ENCODE data around the gene EIF4A3. TPM values are rescaled to one million over a fixed set of nuclear protein-coding genes. Genes with fewer than 3 reads are reported as not detected.

EIF4A3 gene
- total and polyA plus RNA-seq, 9 of the 15 experiments (the other 6 are each of a cell fraction or from before 2014, with no cell fraction given), result 62.7 to 171 (median 127) TPM

DNA sequence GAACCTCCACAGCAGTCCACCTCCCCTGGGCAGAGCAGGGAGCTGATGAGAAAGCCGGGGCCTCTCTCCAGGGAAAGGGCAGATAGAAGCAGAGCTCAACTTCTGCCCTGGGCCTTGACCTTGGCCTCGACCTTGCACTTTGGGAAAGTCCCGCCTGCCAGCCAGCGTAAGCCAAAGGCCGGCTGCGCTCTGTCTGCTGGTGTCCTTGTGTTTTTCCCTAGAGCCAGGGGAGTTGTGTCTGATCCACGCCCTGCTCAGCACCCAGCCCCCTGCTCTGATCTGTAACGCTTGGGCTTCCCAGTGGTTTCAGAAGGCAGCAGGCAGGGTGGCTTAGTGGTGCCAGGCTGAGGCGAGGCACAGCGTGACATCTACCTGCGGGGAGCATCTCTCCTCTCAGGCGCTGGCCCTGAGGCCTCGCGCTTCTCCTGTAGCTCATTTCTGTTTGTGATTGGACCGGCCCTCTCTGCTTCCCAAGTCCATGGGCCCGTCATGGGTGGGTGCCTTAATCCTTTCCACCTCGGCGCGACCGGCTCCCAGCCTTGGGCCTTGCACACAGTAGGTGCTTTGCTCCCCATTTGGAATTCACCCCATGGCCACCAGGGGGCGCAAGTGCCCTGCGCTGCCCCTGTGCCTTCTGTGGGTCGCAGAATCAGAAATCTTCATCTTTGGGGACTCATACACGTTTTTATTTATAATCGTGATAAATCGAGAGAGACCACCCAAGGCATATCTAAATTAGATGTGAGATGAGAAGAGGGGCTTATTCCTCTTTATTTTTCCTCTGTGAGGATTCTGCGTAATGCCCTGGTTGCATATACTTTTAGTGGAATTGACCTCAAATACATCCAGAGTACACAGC is 49.0 kb upstream of the EIF4A3 start (continued):
- TF ChIP-seq, protein P1, sequence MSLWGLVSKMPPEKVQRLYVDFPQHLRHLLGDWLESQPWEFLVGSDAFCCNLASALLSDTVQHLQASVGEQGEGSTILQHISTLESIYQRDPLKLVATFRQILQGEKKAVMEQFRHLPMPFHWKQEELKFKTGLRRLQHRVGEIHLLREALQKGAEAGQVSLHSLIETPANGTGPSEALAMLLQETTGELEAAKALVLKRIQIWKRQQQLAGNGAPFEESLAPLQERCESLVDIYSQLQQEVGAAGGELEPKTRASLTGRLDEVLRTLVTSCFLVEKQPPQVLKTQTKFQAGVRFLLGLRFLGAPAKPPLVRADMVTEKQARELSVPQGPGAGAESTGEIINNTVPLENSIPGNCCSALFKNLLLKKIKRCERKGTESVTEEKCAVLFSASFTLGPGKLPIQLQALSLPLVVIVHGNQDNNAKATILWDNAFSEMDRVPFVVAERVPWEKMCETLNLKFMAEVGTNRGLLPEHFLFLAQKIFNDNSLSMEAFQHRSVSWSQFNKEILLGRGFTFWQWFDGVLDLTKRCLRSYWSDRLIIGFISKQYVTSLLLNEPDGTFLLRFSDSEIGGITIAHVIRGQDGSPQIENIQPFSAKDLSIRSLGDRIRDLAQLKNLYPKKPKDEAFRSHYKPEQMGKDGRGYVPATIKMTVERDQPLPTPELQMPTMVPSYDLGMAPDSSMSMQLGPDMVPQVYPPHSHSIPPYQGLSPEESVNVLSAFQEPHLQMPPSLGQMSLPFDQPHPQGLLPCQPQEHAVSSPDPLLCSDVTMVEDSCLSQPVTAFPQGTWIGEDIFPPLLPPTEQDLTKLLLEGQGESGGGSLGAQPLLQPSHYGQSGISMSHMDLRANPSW (CRISPR knock-in tag; IDR thresholded peaks at IDR 0.05), result no peak
- TF ChIP-seq PHF20 (IDR thresholded peaks at IDR 0.05; ENCODE audit: partially characterized antibody) (peak; percentile 26), EWSR1 (IDR thresholded peaks at IDR 0.05; ENCODE audit: borderline replicate concordance, low read depth, partially characterized antibody) (no peak), FOXP4 (CRISPR knock-in tag; IDR thresholded peaks at IDR 0.05; ENCODE audit: borderline replicate concordance) (no peak), SRSF7 (optimal IDR thresholded peaks at IDR 0.05; ENCODE audit: low read depth, low read length) (no peak), KLF16 (IDR thresholded peaks at IDR 0.05) (0 out of 2 replicates have a peak, but pooled peaks have one; percentile 19), SIX5 (IDR thresholded peaks at IDR 0.05; ENCODE audit: borderline replicate concordance in 1 of 2, insufficient read depth in 1 of 2, low read depth in 1 of 2, low read length in 2 of 2) (no peak)
- TF ChIP-seq, protein P2, sequence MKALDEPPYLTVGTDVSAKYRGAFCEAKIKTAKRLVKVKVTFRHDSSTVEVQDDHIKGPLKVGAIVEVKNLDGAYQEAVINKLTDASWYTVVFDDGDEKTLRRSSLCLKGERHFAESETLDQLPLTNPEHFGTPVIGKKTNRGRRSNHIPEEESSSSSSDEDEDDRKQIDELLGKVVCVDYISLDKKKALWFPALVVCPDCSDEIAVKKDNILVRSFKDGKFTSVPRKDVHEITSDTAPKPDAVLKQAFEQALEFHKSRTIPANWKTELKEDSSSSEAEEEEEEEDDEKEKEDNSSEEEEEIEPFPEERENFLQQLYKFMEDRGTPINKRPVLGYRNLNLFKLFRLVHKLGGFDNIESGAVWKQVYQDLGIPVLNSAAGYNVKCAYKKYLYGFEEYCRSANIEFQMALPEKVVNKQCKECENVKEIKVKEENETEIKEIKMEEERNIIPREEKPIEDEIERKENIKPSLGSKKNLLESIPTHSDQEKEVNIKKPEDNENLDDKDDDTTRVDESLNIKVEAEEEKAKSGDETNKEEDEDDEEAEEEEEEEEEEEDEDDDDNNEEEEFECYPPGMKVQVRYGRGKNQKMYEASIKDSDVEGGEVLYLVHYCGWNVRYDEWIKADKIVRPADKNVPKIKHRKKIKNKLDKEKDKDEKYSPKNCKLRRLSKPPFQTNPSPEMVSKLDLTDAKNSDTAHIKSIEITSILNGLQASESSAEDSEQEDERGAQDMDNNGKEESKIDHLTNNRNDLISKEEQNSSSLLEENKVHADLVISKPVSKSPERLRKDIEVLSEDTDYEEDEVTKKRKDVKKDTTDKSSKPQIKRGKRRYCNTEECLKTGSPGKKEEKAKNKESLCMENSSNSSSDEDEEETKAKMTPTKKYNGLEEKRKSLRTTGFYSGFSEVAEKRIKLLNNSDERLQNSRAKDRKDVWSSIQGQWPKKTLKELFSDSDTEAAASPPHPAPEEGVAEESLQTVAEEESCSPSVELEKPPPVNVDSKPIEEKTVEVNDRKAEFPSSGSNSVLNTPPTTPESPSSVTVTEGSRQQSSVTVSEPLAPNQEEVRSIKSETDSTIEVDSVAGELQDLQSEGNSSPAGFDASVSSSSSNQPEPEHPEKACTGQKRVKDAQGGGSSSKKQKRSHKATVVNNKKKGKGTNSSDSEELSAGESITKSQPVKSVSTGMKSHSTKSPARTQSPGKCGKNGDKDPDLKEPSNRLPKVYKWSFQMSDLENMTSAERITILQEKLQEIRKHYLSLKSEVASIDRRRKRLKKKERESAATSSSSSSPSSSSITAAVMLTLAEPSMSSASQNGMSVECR (CRISPR knock-in tag; IDR thresholded peaks at IDR 0.05), result no peak
- TF ChIP-seq, protein P3, sequence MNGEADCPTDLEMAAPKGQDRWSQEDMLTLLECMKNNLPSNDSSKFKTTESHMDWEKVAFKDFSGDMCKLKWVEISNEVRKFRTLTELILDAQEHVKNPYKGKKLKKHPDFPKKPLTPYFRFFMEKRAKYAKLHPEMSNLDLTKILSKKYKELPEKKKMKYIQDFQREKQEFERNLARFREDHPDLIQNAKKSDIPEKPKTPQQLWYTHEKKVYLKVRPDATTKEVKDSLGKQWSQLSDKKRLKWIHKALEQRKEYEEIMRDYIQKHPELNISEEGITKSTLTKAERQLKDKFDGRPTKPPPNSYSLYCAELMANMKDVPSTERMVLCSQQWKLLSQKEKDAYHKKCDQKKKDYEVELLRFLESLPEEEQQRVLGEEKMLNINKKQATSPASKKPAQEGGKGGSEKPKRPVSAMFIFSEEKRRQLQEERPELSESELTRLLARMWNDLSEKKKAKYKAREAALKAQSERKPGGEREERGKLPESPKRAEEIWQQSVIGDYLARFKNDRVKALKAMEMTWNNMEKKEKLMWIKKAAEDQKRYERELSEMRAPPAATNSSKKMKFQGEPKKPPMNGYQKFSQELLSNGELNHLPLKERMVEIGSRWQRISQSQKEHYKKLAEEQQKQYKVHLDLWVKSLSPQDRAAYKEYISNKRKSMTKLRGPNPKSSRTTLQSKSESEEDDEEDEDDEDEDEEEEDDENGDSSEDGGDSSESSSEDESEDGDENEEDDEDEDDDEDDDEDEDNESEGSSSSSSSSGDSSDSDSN (IDR thresholded peaks at IDR 0.05; ENCODE audit: borderline replicate concordance in 1 of 2, low read depth in 2 of 2, low read length in 2 of 2), result no peak
- TF ChIP-seq, protein P4, sequence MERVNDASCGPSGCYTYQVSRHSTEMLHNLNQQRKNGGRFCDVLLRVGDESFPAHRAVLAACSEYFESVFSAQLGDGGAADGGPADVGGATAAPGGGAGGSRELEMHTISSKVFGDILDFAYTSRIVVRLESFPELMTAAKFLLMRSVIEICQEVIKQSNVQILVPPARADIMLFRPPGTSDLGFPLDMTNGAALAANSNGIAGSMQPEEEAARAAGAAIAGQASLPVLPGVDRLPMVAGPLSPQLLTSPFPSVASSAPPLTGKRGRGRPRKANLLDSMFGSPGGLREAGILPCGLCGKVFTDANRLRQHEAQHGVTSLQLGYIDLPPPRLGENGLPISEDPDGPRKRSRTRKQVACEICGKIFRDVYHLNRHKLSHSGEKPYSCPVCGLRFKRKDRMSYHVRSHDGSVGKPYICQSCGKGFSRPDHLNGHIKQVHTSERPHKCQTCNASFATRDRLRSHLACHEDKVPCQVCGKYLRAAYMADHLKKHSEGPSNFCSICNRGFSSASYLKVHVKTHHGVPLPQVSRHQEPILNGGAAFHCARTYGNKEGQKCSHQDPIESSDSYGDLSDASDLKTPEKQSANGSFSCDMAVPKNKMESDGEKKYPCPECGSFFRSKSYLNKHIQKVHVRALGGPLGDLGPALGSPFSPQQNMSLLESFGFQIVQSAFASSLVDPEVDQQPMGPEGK (CRISPR knock-in tag; IDR thresholded peaks at IDR 0.05; ENCODE audit: borderline replicate concordance), result 0 out of 2 replicates have a peak, but pooled peaks have one; percentile 42
